GM19043 (cell line): Measurements from ENCODE around the gene FBXO45.
"Not testable (repeated sequence)": the region's sequence is repeated elsewhere in the genome, so short reads cannot be mapped to it uniquely, and the experiment has no call there.

Experiments used
- ATAC-seq: cut with Tn5 transposase; IDR thresholded peaks from one replicate; pipeline ENCODE4 v1.9.1; 2021; ENCODE audit warnings: low read depth; ENCODE audit not compliant: unreplicated experiment

FBXO45 gene

GRCh38 chr3:196568246-196569002, at the start of gene FBXO45, which contains the start of gene WDR53:
Gene FBXO45, plus strand, starts transcription at chr3:196568660. Its CDS starts 325 bp downstream, at chr3:196568985.
Gene WDR53, minus strand, starts transcription at chr3:196568554. Its CDS starts 7,079 bp downstream, at chr3:196561475.
- peak; percentile 86 for ATAC-seq

GRCh38 chr3:196518966-196519717, 49.3 kb upstream of the FBXO45 start:
- ATAC-seq, result no peak

- ATAC-seq, result no peak
These were observed 48.8 kb upstream of the FBXO45 start for GRCh38 chr3:196519718-196520082.

GRCh38 chr3:196521291-196521690, 47.2 kb upstream of the FBXO45 start:
- ATAC-seq, result not testable (repeated sequence)

- ATAC-seq, result no peak
These were observed 44.6 kb upstream of the FBXO45 start for GRCh38 chr3:196523841-196524240.

- no peak for ATAC-seq
These were observed 43.9 kb upstream of the FBXO45 start for GRCh38 chr3:196524527-196524926.

- no peak for ATAC-seq
These were observed 43.3 kb upstream of the FBXO45 start for GRCh38 chr3:196525141-196525540.

GRCh38 chr3:196528639-196529233, 39.7 kb upstream of the FBXO45 start:
- ATAC-seq, result peak; percentile 76

- ATAC-seq, result no peak
These were observed 37.0 kb upstream of the FBXO45 start for GRCh38 chr3:196531418-196531817.

GRCh38 chr3:196533260-196533681, 35.2 kb upstream of the FBXO45 start:
- ATAC-seq, result no peak

- ATAC-seq, result no peak
These were observed 31.0 kb upstream of the FBXO45 start for GRCh38 chr3:196537319-196537984.

GRCh38 chr3:196541684-196542445, 26.6 kb upstream of the FBXO45 start:
- no peak for ATAC-seq

- ATAC-seq, result no peak
These were observed 23.9 kb upstream of the FBXO45 start for GRCh38 chr3:196544491-196544992.

- ATAC-seq, result no peak
These were observed 21.9 kb upstream of the FBXO45 start for GRCh38 chr3:196546537-196546936.

- ATAC-seq, result no peak
These were observed 21.4 kb upstream of the FBXO45 start for GRCh38 chr3:196547067-196547466.

- not testable (repeated sequence) for ATAC-seq
These were observed 19.1 kb upstream of the FBXO45 start for GRCh38 chr3:196549312-196549711.

GRCh38 chr3:196550172-196550571, 18.3 kb upstream of the FBXO45 start:
- not testable (repeated sequence) for ATAC-seq

- no peak for ATAC-seq
These were observed 16.2 kb upstream of the FBXO45 start for GRCh38 chr3:196552253-196552652.

- no peak for ATAC-seq
These were observed 14.9 kb upstream of the FBXO45 start for GRCh38 chr3:196553551-196553950.

- ATAC-seq, result no peak
These were observed 14.3 kb upstream of the FBXO45 start for GRCh38 chr3:196554205-196554604.
